ENCODE measurements around the gene TMEM238.
"Not testable (repeated sequence)": the region's sequence is repeated elsewhere in the genome, so short reads cannot be mapped to it uniquely, and the experiment has no call there.

TMEM238 gene

GRCh38 chr19:55384131-55384919 is at the start of gene TMEM238:
Gene TMEM238, minus strand, starts transcription at chr19:55384292. Its CDS starts 33 bp downstream, at chr19:55384259.
- H3K9ac ChIP-seq, result peak within 1 kb of the TSS; percentile 90 to 99 (median 96)
- H3K4me1 ChIP-seq, result peaks cover 45 to 58% (median 50%) of the 10 kb centered on the region in 10 experiments
- peaks cover 29 to 33% (median 31%) of the 10 kb centered on the region in 11 experiments for H3K36me3 ChIP-seq
- H3K4me2 ChIP-seq, result peak within 1 kb of the TSS; percentile 95 to 100 (median 100)
- H3K4me3 ChIP-seq, result peak within 1 kb of the TSS; percentile 81 to 99 (median 94)
- H3K27ac ChIP-seq, result peak within 1 kb of the TSS; percentile 85 to 95 (median 92)
- no peak for TF ChIP-seq Cebpa-rat (IDR thresholded peaks at IDR 0.05)
- no peaks in the 10 kb centered on the region for H3K27me3 ChIP-seq
- H4K20me1 ChIP-seq, result peaks cover 34 to 36% (median 35%) of the 10 kb centered on the region in 11 experiments
- H3K9me3 ChIP-seq (replicated peaks in 1 of 11), result no peaks in the 10 kb centered on the region

- no peak for TF ChIP-seq Cebpa-rat (IDR thresholded peaks at IDR 0.05)
- Histone ChIP-seq H3K4me2 (no peak overlapping the region), H3K27ac (no peak overlapping the region), H3K9ac (no peak overlapping the region), H3K4me3 (no peak overlapping the region), H3K27me3 (peaks cover 11 to 44% (median 29%) of the 10 kb centered on the region in 11 experiments), H3K4me1 (no peaks in the 10 kb centered on the region; a peak in 1 of 20 replicates), H3K9me3 (replicated peaks in 1 of 11) (peaks cover 8 to 47% (median 17%) of the 10 kb centered on the region in 11 experiments; a peak in 21 of 22 replicates), H4K20me1 (peaks cover 0 to 11% (median 0%) of the 10 kb centered on the region in 11 experiments; a peak in 2 of 22 replicates), H3K36me3 (no peaks in the 10 kb centered on the region)
These were observed 49.2 kb upstream of the TMEM238 start for GRCh38 chr19:55433292-55433691.

- Histone ChIP-seq H3K27me3 (peaks cover 7 to 35% (median 20%) of the 10 kb centered on the region in 11 experiments; a peak in 19 of 22 replicates), H3K9ac (no peak overlapping the region), H3K9me3 (replicated peaks in 1 of 11) (peaks cover 8 to 47% (median 17%) of the 10 kb centered on the region in 11 experiments; a peak in 21 of 22 replicates), H3K36me3 (no peaks in the 10 kb centered on the region), H3K27ac (no peak overlapping the region), H3K4me1 (no peaks in the 10 kb centered on the region; a peak in 1 of 20 replicates), H3K4me3 (no peak overlapping the region), H3K4me2 (no peak overlapping the region), H4K20me1 (peaks cover 0 to 11% (median 0%) of the 10 kb centered on the region in 11 experiments; a peak in 1 of 22 replicates)
- no peak for TF ChIP-seq Cebpa-rat (IDR thresholded peaks at IDR 0.05)
These were observed 48.3 kb upstream of the TMEM238 start for GRCh38 chr19:55432241-55432959.

GRCh38 chr19:55431183-55431582 is 47.1 kb upstream of the TMEM238 start:
- Histone ChIP-seq H3K4me1 (no peaks in the 10 kb centered on the region; a peak in 1 of 20 replicates), H3K4me2 (no peak overlapping the region), H3K9ac (no peak overlapping the region), H3K27me3 (peaks cover 0 to 22% (median 9%) of the 10 kb centered on the region in 11 experiments; a peak in 14 of 22 replicates), H3K4me3 (no peak overlapping the region), H3K27ac (no peak overlapping the region), H3K9me3 (replicated peaks in 1 of 11) (peaks cover 8 to 47% (median 17%) of the 10 kb centered on the region in 11 experiments; a peak in 21 of 22 replicates), H4K20me1 (0 out of 22 replicates have a peak, but pooled peaks cover 0 to under 1% (median 0%) of the 10 kb centered on the region in 11 experiments), H3K36me3 (no peaks in the 10 kb centered on the region)
- no peak for TF ChIP-seq Cebpa-rat (IDR thresholded peaks at IDR 0.05)

- H3K36me3 ChIP-seq, result no peaks in the 10 kb centered on the region
- peaks cover 12 to 17% (median 14%) of the 10 kb centered on the region in 10 experiments for H3K4me1 ChIP-seq
- peaks cover 5 to 13% (median 11%) of the 10 kb centered on the region in 11 experiments; a peak in 18 of 22 replicates for H3K9me3 ChIP-seq (replicated peaks in 1 of 11)
- no peak overlapping the region for H3K4me3 ChIP-seq
- H3K9ac ChIP-seq, result no peak overlapping the region
- no peaks in the 10 kb centered on the region for H4K20me1 ChIP-seq
- H3K4me2 ChIP-seq, result no peak overlapping the region
- peaks cover 0 to 6% (median 0%) of the 10 kb centered on the region in 11 experiments; a peak in 1 of 22 replicates for H3K27me3 ChIP-seq
- no peak for TF ChIP-seq Cebpa-rat (IDR thresholded peaks at IDR 0.05)
- H3K27ac ChIP-seq, result no peak overlapping the region
These were observed 42.0 kb upstream of the TMEM238 start for GRCh38 chr19:55426042-55426441.

- Histone ChIP-seq H3K9me3 (replicated peaks in 1 of 11) (peaks cover 0 to 13% (median 9%) of the 10 kb centered on the region in 11 experiments; a peak in 20 of 22 replicates), H3K27me3 (peaks cover 0 to 6% (median 0%) of the 10 kb centered on the region in 11 experiments; a peak in 1 of 22 replicates), H3K36me3 (no peaks in the 10 kb centered on the region; a peak in 1 of 22 replicates), H3K4me1 (peaks cover 15 to 30% (median 23%) of the 10 kb centered on the region in 10 experiments), H3K4me3 (no peak overlapping the region), H3K4me2 (no peak overlapping the region), H3K27ac (no peak overlapping the region), H4K20me1 (no peaks in the 10 kb centered on the region), H3K9ac (no peak overlapping the region)
- no peak for TF ChIP-seq Cebpa-rat (IDR thresholded peaks at IDR 0.05)
These were observed 40.4 kb upstream of the TMEM238 start for GRCh38 chr19:55424518-55424917.

GRCh38 chr19:55423225-55424005 is 39.3 kb upstream of the TMEM238 start:
- peaks cover 0 to 17% (median 13%) of the 10 kb centered on the region in 11 experiments; a peak in 20 of 22 replicates for H3K9me3 ChIP-seq (replicated peaks in 1 of 11)
- no peaks in the 10 kb centered on the region for H3K27me3 ChIP-seq
- H3K4me2 ChIP-seq, result no peak overlapping the region
- no peak overlapping the region for H3K27ac ChIP-seq
- H3K4me1 ChIP-seq, result peaks cover 18 to 40% (median 31%) of the 10 kb centered on the region in 10 experiments
- no peak for TF ChIP-seq Cebpa-rat (IDR thresholded peaks at IDR 0.05)
- no peaks in the 10 kb centered on the region for H4K20me1 ChIP-seq
- no peaks in the 10 kb centered on the region; a peak in 1 of 22 replicates for H3K36me3 ChIP-seq
- no peak overlapping the region for H3K9ac ChIP-seq
- H3K4me3 ChIP-seq, result no peak overlapping the region

- H4K20me1 ChIP-seq, H3K4me3 ChIP-seq, H3K27me3 ChIP-seq, H3K36me3 ChIP-seq: not testable (repeated sequence)
- peak overlapping the region in 6 of 11 experiments; percentile 40 to 51 (median 47); a peak in 9 of 22 replicates for H3K9ac ChIP-seq
- H3K4me2 ChIP-seq, result peak overlapping the region; percentile 54 to 82 (median 71)
- H3K9me3 ChIP-seq (replicated peaks in 1 of 11), result peaks cover 0 to 17% (median 13%) of the 10 kb centered on the region in 11 experiments; a peak in 20 of 22 replicates
- peak overlapping the region in 8 of 11 experiments; percentile 56 to 76 (median 68); a peak in 16 of 22 replicates for H3K27ac ChIP-seq
- peaks cover 32 to 57% (median 46%) of the 10 kb centered on the region in 10 experiments for H3K4me1 ChIP-seq
These were observed 37.2 kb upstream of the TMEM238 start for GRCh38 chr19:55421281-55421680.
